ENCODE data around the gene TM9SF1.
"Not testable (repeated sequence)": the region's sequence is repeated elsewhere in the genome, so short reads cannot be mapped to it uniquely, and the experiment has no call there.

DNA sequence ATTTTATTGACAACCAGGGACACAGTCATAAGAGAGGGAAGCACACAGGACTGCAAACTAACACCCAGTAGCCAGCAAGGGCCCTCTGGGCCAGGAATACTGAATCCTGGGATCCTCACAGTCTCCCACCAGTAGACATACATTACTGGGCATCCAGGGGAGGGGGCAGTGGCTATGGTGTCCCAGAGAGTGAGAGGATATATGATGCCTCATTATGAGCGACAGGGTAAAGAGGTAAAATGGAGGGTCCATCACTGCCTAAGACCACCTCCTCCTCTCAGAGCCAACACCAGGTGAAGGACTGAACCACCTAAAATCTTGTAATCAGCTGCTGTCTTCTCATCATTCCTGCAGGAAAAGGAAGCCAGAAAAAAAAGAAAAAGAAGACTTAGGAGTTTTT is 21.6 kb upstream of the TM9SF1 start:
- not testable (repeated sequence) for TF ChIP-seq CTCF (IDR thresholded peaks at IDR 0.05); EP300 (IDR thresholded peaks at IDR 0.05); POLR2AphosphoS5 (IDR thresholded peaks at IDR 0.05); POLR2A (IDR thresholded peaks at IDR 0.05; ENCODE audit: low read depth)

All from esophagus muscularis mucosa (tissue), 4 donors.